Cardiac ventricle fibroblast (primary cell): Measurements from ENCODE around the gene GFOD2. TPM values are rescaled to one million over a fixed set of nuclear protein-coding genes. Genes with fewer than 3 reads are reported as not detected.

Source experiments
- total RNA-seq: library from RNA; depleted of rRNA; stranded (reverse); fragments of >200 nt; gene quantifications from 2 replicates; pipeline ENCODE4 v1.2.3, GENCODE V29; 2015

Gene GFOD2, protein sequence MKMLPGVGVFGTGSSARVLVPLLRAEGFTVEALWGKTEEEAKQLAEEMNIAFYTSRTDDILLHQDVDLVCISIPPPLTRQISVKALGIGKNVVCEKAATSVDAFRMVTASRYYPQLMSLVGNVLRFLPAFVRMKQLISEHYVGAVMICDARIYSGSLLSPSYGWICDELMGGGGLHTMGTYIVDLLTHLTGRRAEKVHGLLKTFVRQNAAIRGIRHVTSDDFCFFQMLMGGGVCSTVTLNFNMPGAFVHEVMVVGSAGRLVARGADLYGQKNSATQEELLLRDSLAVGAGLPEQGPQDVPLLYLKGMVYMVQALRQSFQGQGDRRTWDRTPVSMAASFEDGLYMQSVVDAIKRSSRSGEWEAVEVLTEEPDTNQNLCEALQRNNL
- total RNA-seq: 8.5 and 11.8 TPM in 2 replicates

DNA sequence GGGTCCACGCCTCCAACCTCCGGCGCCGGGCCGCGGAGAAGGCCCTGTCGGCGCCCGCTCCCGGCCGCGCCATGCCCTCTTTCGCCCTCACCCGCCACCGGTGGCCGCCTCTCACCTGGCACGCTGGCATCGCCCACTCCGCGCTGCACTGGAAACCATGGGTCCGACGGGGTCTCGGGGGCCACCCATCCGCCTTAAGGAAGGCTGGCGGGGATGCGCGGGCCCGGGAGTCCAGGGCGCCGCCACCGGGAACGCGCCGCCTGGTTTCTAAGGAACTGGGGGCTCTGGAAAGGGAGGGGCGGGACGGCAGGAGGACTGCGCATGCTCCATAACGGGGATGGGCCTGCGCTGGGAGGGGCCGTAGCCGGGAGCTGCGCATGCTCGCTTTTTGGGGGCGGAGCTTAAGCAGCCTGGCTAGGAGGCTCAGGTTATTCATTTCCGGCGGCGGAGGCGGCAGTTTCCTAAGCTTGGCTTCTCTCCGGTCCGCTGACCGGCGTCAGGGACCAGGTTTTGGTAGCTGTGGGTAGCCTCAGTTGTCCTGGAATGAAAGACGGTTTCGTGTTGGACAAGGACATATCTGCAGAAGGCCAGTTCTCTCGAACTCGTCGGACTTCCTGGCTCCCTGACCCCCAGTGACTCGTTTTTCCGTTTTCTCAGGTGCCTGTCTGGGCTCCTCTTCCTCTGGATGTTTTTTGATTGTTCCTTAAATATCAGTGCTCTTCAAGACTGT lies at the start of gene GFOD2:
GFOD2 (minus strand) TSS at position 269 of the 730 bp plus-strand sequence. CDS start 33,601 bp downstream, outside the sequence.

DNA sequence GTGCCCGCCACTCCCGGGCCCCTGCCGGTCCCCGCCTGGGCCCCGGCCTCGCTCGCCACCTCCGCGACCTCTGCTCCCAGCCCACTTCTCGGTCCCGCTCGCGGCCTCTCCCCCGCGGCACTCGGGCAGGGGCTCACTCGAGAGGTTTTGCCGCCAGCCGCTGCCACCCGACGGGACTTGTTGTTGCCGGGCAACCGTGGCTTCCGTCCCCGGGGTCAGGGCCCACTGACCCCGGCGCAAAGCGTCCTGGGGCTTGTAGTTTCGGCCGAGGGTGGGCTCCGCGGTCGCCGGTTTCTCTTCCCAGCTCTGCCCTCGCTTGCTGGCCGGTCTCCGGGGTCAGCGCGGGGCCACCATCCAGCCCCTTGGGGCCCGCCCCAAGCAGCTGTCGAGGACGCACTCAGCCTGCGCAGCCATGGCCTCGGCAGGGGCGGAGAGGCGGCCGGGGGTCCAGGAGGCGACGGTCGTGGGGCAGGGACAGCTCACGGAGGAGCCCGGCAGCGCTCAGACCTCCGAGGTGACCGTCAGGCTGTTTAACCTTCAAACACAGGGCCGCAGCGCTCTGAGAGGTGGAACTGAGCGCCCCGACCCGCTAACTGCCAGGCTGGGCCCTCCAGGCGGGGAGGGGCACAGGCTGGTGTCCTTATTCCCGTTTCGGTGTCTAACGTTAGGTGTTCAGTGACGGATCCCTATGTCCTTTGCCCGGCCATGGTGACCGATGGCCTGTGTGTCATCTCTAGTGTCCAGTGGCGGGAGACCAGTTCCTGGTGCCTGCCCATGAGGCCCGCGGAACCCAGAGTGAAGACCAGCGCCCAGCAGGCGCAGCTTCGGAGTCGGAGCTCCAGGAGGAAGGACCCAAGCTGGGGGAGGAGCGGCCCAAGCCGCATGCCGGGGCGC lies 52.3 kb downstream of the GFOD2 start, which contains the start of the genes C16orf86 and ENKD1:
C16orf86 (plus strand) TSS at position 256 of the 894 bp plus-strand sequence; CDS start at position 413, 157 bp downstream.
ENKD1 (minus strand) TSS at position 192 of the 894 bp plus-strand sequence. CDS start 308 bp downstream, outside the sequence.

DNA sequence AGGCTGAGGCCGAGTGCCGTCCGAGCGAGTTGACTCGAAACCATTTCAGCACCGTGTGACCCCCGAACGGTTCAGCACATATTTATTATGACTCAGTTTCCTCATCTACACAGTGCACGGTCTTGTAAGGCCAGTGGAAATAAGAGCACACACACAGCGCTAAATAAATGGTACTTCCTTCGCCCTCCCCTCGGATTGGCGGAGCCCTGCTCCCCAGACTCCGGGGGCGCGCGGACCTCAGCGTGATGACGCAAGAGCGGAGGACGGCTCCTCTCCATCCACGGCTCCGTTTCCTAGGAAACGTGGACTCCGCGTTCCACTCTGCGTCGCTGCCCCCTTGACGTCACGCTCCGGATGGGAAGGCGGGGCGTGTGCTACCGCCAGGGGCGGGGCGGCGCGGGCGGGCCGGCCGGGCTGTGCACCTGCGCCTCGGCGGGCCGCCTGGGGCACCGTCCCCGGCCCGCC lies 58.5 kb downstream of the GFOD2 start, which contains the start of gene PARD6A:
PARD6A (plus strand) TSS at position 397 of the 465 bp plus-strand sequence. CDS start 79 bp downstream, outside the sequence.

DNA sequence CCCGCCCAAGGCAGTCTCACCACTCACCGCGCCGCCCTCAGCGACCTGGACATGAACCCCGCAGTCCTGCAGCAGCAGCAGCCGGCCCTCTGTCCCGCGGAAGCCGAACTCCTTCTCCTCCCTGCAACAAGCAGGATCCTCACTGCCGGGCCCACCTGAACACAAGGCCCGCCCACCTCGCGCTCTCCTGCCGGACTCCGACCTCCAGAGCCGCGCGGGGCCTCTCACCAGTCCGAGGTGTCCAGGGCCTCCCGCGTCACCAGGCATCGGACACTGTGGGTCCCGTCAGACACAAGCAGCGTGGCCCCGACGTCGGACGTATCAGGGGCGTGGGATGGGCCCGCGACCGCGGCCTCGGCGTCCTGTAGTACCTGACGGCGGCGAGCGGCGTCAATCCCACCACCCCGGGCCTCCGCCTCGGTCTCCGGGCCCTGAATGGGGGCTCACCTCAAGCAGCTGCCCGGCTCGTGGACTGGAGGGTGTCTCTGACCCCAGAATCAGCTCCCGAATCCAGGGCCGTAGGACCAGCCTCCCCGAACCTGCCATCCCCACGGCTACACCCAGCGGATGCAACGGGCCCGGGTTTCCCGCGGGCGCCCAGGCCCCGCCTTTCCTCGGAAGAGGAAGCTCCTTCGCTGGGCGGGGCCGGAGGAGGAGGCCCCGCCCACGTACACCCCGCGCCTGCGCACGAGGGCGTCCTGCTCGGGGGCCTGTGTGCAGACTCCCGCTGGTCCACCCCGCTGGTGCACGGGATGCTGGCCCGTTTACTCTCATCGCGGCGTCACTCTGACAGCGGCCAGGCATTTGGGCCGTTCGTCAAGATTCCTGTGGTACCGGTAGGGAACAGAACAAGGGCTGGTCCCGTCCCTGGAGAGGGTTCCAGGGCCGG lies 59.2 kb downstream of the GFOD2 start, which contains the start of gene ACD:
ACD (minus strand) TSS at position 586 of the 889 bp plus-strand sequence; CDS start at position 546, 40 bp downstream.

Other genes starting within 250 kb of the GFOD2 start
- gene ATP6V0D1, start 238.2 kb downstream of the GFOD2 start, total RNA-seq: 99.7 and 107 TPM in 2 replicates
- not detected in 2 replicates for gene AGRP, start 235.8 kb downstream of the GFOD2 start, total RNA-seq
- gene RIPOR1, start 190.5 kb downstream of the GFOD2 start, total RNA-seq: 34.4 and 46.2 TPM in 2 replicates
- 12.5 and 19.1 TPM in 2 replicates for gene CTCF, start 156.8 kb downstream of the GFOD2 start, total RNA-seq
- gene CARMIL2, start 74.2 kb downstream of the GFOD2 start, total RNA-seq: 0.05 and 1.5 TPM in 2 replicates
- gene ACD, start 59.1 kb downstream of the GFOD2 start, total RNA-seq: 12.9 and 15.7 TPM in 2 replicates
- gene PARD6A, start 58.4 kb downstream of the GFOD2 start, total RNA-seq: 0.39 and 0.44 TPM in 2 replicates
- 10.4 and 11.9 TPM in 2 replicates for gene ENKD1, start 52.6 kb downstream of the GFOD2 start, total RNA-seq
- gene C16orf86, start 52.5 kb downstream of the GFOD2 start, total RNA-seq: 2.4 and 12.9 TPM in 2 replicates
- gene RANBP10, start 87.2 kb upstream of the GFOD2 start, total RNA-seq: 5.7 and 5.8 TPM in 2 replicates
- 0.15 and 0.62 TPM in 2 replicates for gene TSNAXIP1, start 87.6 kb upstream of the GFOD2 start, total RNA-seq
- 36.1 and 45.9 TPM in 2 replicates for gene THAP11, start 123.0 kb upstream of the GFOD2 start, total RNA-seq
- gene NUTF2, start 127.6 kb upstream of the GFOD2 start, total RNA-seq: 65.6 and 89.6 TPM in 2 replicates
- 22.8 and 25.8 TPM in 2 replicates for gene CENPT, start 128.4 kb upstream of the GFOD2 start, total RNA-seq
- 18.2 and 35.9 TPM in 2 replicates for gene EDC4, start 153.7 kb upstream of the GFOD2 start, total RNA-seq
- gene NRN1L, start 165.6 kb upstream of the GFOD2 start, total RNA-seq: not detected in 2 replicates
- gene PSKH1, start 173.9 kb upstream of the GFOD2 start, total RNA-seq: 21.5 and 24.1 TPM in 2 replicates
- 0.62 TPM in 1 of 2 replicates, not detected in the other for gene CTRL, start 212.5 kb upstream of the GFOD2 start, total RNA-seq
- 42.9 and 45.7 TPM in 2 replicates for gene PSMB10, start 217.5 kb upstream of the GFOD2 start, total RNA-seq
- gene LCAT, start 224.8 kb upstream of the GFOD2 start, total RNA-seq: 8.5 and 8.9 TPM in 2 replicates
- gene SLC12A4, start 249.3 kb upstream of the GFOD2 start, total RNA-seq: 32.1 and 42.1 TPM in 2 replicates